ENCODE data around the gene SYT17.

The SYT17 gene, protein sequence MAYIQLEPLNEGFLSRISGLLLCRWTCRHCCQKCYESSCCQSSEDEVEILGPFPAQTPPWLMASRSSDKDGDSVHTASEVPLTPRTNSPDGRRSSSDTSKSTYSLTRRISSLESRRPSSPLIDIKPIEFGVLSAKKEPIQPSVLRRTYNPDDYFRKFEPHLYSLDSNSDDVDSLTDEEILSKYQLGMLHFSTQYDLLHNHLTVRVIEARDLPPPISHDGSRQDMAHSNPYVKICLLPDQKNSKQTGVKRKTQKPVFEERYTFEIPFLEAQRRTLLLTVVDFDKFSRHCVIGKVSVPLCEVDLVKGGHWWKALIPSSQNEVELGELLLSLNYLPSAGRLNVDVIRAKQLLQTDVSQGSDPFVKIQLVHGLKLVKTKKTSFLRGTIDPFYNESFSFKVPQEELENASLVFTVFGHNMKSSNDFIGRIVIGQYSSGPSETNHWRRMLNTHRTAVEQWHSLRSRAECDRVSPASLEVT

DNA sequence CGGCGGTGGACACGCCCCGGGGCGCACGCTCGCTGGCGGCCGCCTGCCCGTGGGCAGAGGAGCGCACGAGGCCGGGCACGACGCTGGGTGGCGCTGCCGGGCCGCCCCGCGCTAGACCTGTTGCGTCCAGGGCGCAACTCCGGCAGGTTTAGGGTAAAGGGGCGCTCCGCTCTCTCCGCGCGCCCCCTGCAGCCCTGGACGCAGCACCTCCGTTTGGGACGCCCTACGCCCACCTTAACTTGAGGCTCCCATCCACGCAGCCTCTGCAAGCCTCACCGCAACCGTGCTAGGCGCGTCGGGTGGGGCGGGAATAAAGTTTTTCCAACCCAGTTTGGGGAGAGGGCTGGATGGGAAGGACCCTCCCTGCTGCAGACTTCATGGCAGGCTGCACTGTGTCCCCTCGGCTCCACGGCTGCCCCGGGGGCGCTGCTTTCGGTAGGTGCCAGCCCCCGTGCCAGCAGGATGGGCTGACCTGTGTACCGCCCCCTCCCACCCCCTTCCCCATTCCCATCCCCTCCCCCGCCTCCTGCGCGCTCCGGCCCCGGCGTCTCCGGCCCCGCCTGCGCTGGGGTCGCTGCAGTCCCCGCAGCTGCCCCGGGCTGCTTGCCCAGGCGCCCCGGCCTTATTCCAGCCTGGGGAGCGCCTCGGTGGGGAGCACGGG, at the start of gene SYT17:
SYT17 (plus strand) TSS at position 531 of the 661 bp plus-strand sequence. CDS start 407 bp downstream, outside the sequence.
- DNase-seq (ENCODE audit: low read depth, low spot score): no peak

GRCh38 chr16:19118938-19119431, 49.1 kb upstream of the SYT17 start:
- DNase-seq (ENCODE audit: low read depth, low spot score): no peak

GRCh38 chr16:19119564-19119963, 48.5 kb upstream of the SYT17 start:
- DNase-seq (ENCODE audit: low read depth, low spot score): no peak

DNA sequence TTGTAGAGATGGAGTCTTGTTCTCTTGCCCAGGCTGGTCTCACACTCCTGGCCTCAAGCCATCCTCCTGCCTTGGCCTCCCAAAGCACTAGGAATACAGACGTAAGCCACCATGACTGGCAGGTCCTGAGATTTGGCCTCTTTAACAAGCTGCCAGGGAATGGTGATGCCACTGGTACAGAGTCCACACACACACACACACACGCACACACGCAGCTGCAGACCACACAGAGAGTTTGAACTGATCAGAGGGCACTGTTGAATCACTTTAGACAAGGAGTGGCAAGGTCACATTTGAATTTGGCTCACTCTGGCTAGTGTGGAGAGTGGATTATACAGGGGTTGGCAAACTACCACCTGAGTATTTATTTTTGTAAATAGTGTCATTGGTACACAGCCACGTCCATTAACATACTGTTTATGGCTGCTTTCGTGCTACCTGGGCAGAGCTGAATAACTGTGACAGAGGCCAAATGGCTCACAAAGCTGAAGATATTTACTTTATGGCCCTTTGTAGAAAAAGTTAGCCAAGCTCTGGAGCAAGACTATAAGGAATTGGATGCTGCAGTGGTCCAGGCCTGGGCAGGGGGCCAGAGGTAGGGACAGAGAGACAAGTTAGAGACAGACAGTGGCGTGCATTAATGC, 44.4 kb upstream of the SYT17 start:
- no peak for DNase-seq (ENCODE audit: low read depth, low spot score)

- DNase-seq (ENCODE audit: low read depth, low spot score): no peak
Measured at GRCh38 chr16:19126300-19126699, 41.7 kb upstream of the SYT17 start.

DNA sequence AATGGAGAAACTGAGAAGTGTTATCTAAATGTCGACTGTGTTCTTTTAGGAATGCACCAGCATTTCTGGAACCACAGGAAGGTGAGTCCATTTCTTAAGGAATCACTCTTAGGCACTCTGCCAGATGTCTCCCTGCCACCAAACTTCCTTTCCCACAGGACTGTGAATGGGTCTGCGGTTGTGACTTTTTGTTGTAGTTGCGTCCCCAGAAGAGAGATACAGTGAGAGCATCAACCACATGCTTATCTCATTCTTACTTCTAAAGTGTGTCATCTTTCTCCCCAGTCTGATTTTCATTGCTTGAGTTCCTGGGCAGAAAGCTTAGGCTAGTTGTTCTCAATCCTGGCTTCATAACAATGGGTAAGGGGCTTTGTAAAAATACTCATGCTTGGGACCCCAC, 40.8 kb upstream of the SYT17 start:
- DNase-seq (ENCODE audit: low read depth, low spot score): no peak

DNA sequence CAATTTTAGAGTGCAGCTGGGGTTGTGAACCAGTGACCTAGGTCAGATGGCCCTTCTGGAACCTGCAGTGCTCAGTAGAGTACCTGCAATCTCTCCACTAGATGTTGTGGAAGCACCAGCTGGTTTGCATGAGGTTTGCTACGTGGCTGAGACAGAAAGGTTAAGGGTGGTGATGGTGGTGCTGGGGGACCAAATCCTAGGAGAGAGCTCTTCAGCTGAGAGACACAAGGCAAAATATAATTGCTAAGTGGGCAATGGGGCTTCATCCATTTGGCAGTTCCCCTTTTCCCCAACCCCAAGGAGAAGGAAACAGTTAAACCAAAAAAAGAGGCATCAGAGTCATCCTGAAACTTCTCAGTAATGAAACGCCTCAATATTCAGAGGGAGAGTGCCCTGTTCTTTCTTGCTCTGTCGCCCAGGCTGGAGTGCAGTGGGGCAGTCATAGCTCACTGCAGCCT, 40.3 kb upstream of the SYT17 start:
- no peak for DNase-seq (ENCODE audit: low read depth, low spot score)

DNA sequence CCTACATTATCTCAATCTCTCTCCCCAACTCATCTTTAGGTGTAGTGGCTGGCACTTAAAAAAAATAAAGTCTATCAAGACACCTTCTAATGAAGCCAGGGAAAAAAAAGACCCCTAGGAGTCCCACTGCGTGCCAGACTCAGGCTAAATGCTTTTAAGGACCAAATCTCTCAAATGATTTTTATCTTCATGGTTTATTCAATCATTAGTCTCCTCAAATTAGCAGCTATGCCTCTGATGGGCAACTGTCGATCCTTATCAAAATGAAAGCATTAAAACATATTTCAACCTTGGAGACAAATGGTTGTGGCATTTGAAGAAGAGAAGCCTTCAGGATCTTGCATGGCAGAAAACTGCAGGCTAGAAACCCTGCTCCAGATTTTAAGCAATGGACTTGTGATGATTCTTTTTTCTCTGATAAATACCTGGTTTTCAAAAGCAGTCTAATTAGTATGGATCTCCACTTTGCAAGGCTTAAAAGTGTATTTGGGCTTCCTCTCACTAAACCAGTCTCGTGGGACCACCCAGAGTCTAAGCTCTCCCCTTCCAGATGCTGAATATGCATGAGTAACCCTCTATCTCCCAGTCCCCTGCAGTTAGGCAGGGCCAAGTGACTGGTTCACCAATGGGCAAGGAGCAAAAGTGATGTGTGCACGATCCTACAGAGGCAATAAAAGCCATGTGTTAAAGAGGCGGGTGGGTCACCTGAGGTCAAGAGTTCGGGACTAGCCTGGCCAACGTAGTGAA, 39.4 kb upstream of the SYT17 start:
- DNase-seq (ENCODE audit: low read depth, low spot score): no peak

DNA sequence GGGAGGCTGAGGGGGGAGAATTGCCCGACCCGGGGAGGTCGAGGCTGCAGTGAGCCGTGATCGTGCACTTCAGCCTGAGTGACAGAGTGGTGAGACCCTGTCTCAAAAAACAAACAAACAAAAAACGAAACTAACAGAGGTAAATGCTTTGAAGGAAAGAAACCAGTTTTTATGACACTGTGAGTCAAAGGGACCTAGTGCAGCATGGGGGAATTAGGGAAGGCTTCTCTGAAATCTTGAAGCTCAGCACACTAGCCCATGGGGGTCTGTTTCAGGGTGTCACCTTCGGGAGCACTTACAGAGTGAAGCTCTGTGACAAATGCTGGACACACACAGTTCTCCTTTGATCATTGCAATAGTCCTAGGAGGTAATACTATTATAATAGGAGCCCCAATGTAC, 37.7 kb upstream of the SYT17 start:
- no peak for DNase-seq (ENCODE audit: low read depth, low spot score)

- DNase-seq (ENCODE audit: low read depth, low spot score): no peak
Measured at GRCh38 chr16:19130852-19131824, 36.9 kb upstream of the SYT17 start.

DNA sequence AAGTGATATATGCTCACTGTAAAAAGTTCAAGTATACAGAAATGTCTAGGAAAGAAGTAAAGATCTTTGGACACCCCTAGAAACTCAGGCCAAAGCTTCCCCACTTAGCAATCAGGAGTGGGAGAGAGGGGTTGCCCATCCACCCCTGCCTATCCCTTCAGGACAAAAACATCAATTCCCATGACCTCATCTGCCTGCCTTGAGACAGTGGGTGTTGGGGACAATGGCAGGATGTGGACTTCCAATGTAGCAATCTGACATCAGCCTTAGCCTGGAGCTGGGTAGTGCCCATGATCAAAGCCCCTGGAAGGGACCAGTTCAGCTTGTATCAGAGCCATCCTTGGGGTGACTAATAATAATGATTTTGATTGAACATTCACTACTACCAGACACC, 36.2 kb upstream of the SYT17 start:
- no peak for DNase-seq (ENCODE audit: low read depth, low spot score)

- no peak for DNase-seq (ENCODE audit: low read depth, low spot score)
Measured at GRCh38 chr16:19132255-19132654, 35.8 kb upstream of the SYT17 start.

GRCh38 chr16:19132898-19133297, 35.1 kb upstream of the SYT17 start:
- DNase-seq (ENCODE audit: low read depth, low spot score): no peak

- no peak for DNase-seq (ENCODE audit: low read depth, low spot score)
Measured at GRCh38 chr16:19133600-19133999, 34.4 kb upstream of the SYT17 start.

DNA sequence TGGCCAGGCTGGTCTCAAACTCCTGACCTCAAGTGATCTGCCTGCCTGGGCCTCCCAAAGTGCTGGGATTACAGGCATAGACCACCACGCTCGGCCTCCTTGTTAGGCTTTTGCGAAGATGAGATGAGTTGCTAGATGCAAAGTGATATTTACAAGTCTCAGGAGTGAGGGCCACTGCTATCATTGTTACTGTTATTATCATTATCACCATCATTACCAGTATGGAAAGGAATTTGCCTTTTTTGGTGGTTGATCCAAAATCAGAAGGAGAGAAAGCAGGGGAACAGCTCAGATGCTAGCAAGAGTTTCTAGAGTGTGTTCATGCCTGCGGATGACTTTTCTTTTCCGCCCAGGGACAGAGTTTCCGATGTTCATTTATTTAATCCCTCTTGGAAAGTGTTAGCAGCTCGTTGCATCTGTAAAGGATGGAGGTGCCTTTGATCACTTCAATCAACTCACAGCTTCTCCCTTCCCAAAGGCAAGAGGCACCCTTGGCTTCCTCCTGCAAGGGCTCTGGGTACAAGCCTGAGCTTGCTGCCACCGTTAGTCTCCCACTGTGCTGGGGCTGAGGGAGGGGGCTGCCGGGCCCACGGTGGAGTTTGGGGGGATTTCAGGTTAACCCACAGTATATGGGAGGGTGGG, 32.7 kb upstream of the SYT17 start:
- DNase-seq (ENCODE audit: low read depth, low spot score): no peak

- DNase-seq (ENCODE audit: low read depth, low spot score): no peak
Measured at GRCh38 chr16:19135896-19136438, 32.1 kb upstream of the SYT17 start.

GRCh38 chr16:19136549-19137196, 31.4 kb upstream of the SYT17 start:
- no peak for DNase-seq (ENCODE audit: low read depth, low spot score)

- no peak for DNase-seq (ENCODE audit: low read depth, low spot score)
Measured at GRCh38 chr16:19137201-19138128, 30.6 kb upstream of the SYT17 start.

Data from brain pericyte (primary cell).